ENCODE measurements around the gene AGR3.

DNA sequence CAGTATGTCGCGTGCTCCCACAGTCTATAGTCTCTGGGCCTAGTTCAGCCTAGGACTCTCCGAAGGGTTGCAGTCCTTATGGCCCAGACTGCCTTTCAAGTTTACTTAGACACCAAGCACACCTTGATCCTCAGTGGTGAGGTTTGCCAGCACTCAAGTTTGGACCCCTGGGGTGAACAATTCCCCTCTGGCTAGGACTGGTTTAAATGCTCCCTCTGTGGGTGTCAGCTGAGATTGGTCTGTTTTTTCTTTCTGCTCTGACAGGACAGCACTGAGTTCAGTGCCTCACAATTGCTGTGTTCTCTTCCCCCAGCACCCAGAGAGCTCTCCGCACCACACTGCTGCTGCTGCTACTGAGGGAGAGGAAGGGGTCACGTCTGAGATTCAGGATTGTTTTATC, 31.9 kb upstream of the AGR3 start:
- TF ChIP-seq POLR2AphosphoS5 (IDR thresholded peaks at IDR 0.05; ENCODE audit: low read depth, low read length) (no peak), POLR2A (IDR thresholded peaks at IDR 0.05; ENCODE audit: low read depth, low read length) (no peak), TAF1 (IDR thresholded peaks at IDR 0.05; ENCODE audit: low read depth, low read length) (no peak), POU2F2 (IDR thresholded peaks at IDR 0.05; ENCODE audit: low read depth, low read length) (no peak), SPI1 (IDR thresholded peaks at IDR 0.05; ENCODE audit: low read depth, low read length) (no peak)
